Activated B cell treated with CpG ODN at 0.5 μM for 24 hours (primary cell): ENCODE measurements around the gene HEXD. TPM values are rescaled to one million over a fixed set of nuclear protein-coding genes. Genes with fewer than 3 reads are reported as not detected.

ENCODE experiments used
- ATAC-seq: fragments of 200-7000 bp; cut with Tn5 transposase; one replicate; pipeline ENCODE4 v1.10.0; 2021; ENCODE audit warnings: low read depth, mild to moderate bottlenecking, moderate library complexity
- CTCF ChIA-PET: fragments of 350-600 bp; sonication (Branson Sonifier 250); formaldehyde crosslinking; loops from one replicate; lab custom pipeline; 2021; ENCODE audit warnings: antibody characterized with exemption; lab: Charles Lee
- POLR2A ChIA-PET: fragments of 350-600 bp; sonication (Branson Sonifier 250); formaldehyde crosslinking; loops from one replicate; lab custom pipeline; 2021; ENCODE audit warnings: antibody characterized with exemption; lab: Charles Lee
- DNase-seq: peaks from one replicate; pipeline ENCODE4 v3.0.0; 2022
- H3K27ac Mint-ChIP-seq: one replicate; pipeline ENCODE4 v1.8.0; 2020; ENCODE audit warnings: mixed read lengths
- H3K27me3 Mint-ChIP-seq: one replicate; pipeline ENCODE4 v1.8.0; 2021; ENCODE audit warnings: mixed read lengths
- H3K36me3 Mint-ChIP-seq: one replicate; pipeline ENCODE4 v1.8.0; 2021; ENCODE audit warnings: low read depth, mixed read lengths
- H3K4me1 Mint-ChIP-seq: one replicate; pipeline ENCODE4 v1.8.0; 2021; ENCODE audit warnings: mixed read lengths
- H3K4me3 Mint-ChIP-seq: one replicate; pipeline ENCODE4 v1.8.0; 2020; ENCODE audit warnings: mild to moderate bottlenecking, mixed read lengths
- H3K9me3 Mint-ChIP-seq: one replicate; pipeline ENCODE4 v1.8.0; 2020; ENCODE audit warnings: mixed read lengths
- CTCF ChIP-seq: fragments of 200-600 bp; IDR thresholded peaks from one replicate; pipeline ENCODE4 v1.8.0; 2022; ENCODE audit warnings: antibody characterized with exemption, mild to moderate bottlenecking
- intact Hi-C: fragments of 100-400 bp; cut with micrococcal nuclease; formaldehyde crosslinking; loops from one replicate; pipeline ENCODE4 v1.15.1; 2024
- total RNA-seq: library from RNA; stranded (reverse); gene quantifications from 2 replicates; pipeline ENCODE4 v1.2.3, GENCODE V29; 2022

Gene HEXD
- total RNA-seq, 1 donor from 2014 or later, result 88.8 TPM

- intact Hi-C loops, result no loop called here
- Mint-ChIP-seq H3K27me3 (no peaks in the 10 kb centered on the region), H3K9me3 (no peaks in the 10 kb centered on the region), H3K27ac (no peak overlapping the region), H3K4me3 (no peak overlapping the region), H3K36me3 (peaks cover 25% of the 10 kb centered on the region), H3K4me1 (no peaks in the 10 kb centered on the region)
- CTCF ChIA-PET, result no interaction called here
- TF ChIP-seq CTCF, result no peak
- ATAC-seq (no peak), DNase-seq (no peak)
- POLR2A ChIA-PET, result no interaction called here
Observed at GRCh38 chr17:82389379-82389778, 28.8 kb upstream of the HEXD start.

GRCh38 chr17:82390015-82390859, 27.9 kb upstream of the HEXD start:
- no peaks in the 10 kb centered on the region for H3K9me3 Mint-ChIP-seq
- ATAC-seq, result no peak
- H3K36me3 Mint-ChIP-seq, result peaks cover 29% of the 10 kb centered on the region

GRCh38 chr17:82390860-82391435, 27.2 kb upstream of the HEXD start:
- POLR2A ChIA-PET, result interaction anchor here (0.6 kb wide), 1 partner anchor 659 kb away, joined by 5 read pairs; no protein-coding TSS in a partner anchor
- Mint-ChIP-seq H3K4me1 (no peaks in the 10 kb centered on the region), H3K36me3 (peaks cover 34% of the 10 kb centered on the region), H3K4me3 (no peak overlapping the region), H3K27me3 (no peaks in the 10 kb centered on the region), H3K9me3 (no peaks in the 10 kb centered on the region), H3K27ac (no peak overlapping the region)
- no peak for TF ChIP-seq CTCF
- CTCF ChIA-PET, result no interaction called here
- ATAC-seq (no peak), DNase-seq (no peak)
- intact Hi-C loops, result no loop called here

More at GRCh38 chr17:82390015-82390859, 27.9 kb upstream of the HEXD start:
- intact Hi-C loops, result no loop called here
- H3K4me1 Mint-ChIP-seq, result no peaks in the 10 kb centered on the region
- no peak for TF ChIP-seq CTCF
- no peak overlapping the region for H3K27ac Mint-ChIP-seq
- H3K4me3 Mint-ChIP-seq, result no peak overlapping the region
- CTCF ChIA-PET, result no interaction called here
- POLR2A ChIA-PET, result no interaction called here
- DNase-seq, result no peak
- no peaks in the 10 kb centered on the region for H3K27me3 Mint-ChIP-seq

DNA sequence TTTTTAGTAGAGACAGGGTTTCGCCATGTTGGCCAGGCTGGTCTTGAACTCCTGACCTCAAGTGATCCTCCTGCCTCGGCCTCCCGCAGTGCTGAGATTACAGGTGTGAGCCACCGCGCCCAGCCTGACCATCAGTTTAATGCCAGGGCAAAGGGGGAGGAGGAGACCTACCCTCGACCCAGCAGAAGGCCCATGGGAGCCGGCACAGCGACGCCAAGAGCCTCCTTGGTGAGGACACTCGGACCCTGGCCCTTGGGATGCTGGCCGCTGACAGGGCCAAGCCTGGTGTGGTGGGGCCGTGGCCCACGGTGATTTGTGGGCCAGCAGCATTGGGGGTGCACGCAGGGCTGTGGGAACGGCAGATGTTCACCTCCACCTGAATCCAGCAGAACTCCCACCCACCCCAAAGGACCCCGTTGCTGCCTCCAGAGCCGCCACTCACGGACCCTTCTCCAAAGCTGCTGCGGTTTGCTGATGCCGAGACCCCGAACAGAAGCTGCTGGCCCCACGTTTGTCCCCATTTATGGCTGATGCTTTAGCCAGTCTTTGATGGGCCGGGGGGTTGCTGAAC, 26.6 kb upstream of the HEXD start:
- CTCF ChIA-PET, result no interaction called here
- TF ChIP-seq CTCF, result no peak
- no peak overlapping the region for H3K27ac Mint-ChIP-seq
- no peaks in the 10 kb centered on the region for H3K27me3 Mint-ChIP-seq
- ATAC-seq, result no peak
- POLR2A ChIA-PET, result interaction anchor here (0.6 kb wide), 1 partner anchor 660 kb away, joined by 5 read pairs; no protein-coding TSS in a partner anchor
- H3K36me3 Mint-ChIP-seq, result peaks cover 37% of the 10 kb centered on the region
- no peak for DNase-seq
- intact Hi-C loops, result no loop called here
- no peak overlapping the region for H3K4me3 Mint-ChIP-seq
- no peaks in the 10 kb centered on the region for H3K9me3 Mint-ChIP-seq
- H3K4me1 Mint-ChIP-seq, result no peaks in the 10 kb centered on the region
